K562 (cell line): ENCODE data around the gene U2SURP.

Experiments
- ATF3 ChIP-seq, 2 experiments: fragments of 450-650 bp in 1 of 2; sonication (generic) in 1 of 2; formaldehyde crosslinking in 1 of 2; IDR thresholded peaks in 1 of 2; conservative IDR thresholded peaks in 1 of 2; 2 replicates each; pipeline versions ENCODE4 v1.6.1 to v1.8.1; 2016 to 2023; ENCODE audit warnings: mild to moderate bottlenecking in 2 of 2, moderate library complexity in 2 of 2, inconsistent platforms in 1 of 2, missing genetic modification reagents in 1 of 2
- CTCF ChIP-seq, 3 experiments: IDR thresholded peaks in 2 of 3; conservative IDR thresholded peaks in 1 of 3; 2 replicates each; pipeline ENCODE4 v1.5.1; 2011 to 2012; ENCODE audit warnings: low read length in 3 of 3, mild to moderate bottlenecking in 3 of 3, control low read depth in 2 of 3, improper control_type of control experiment in 1 of 3, inconsistent platforms in 1 of 3, low read depth in 1 of 3, mixed read lengths in 1 of 3, moderate library complexity in 1 of 3; ENCODE audit not compliant: insufficient read depth in 2 of 3
- ETS1 ChIP-seq: conservative IDR thresholded peaks from 2 replicates; pipeline ENCODE4 v1.6.1; 2011; ENCODE audit warnings: low read depth, mild to moderate bottlenecking, low read length; ENCODE audit not compliant: control insufficient read depth
- HDAC2 ChIP-seq: fragments of 450-650 bp; IDR thresholded peaks from 2 replicates; pipeline ENCODE4 v1.6.1; 2016; ENCODE audit warnings: mild to moderate bottlenecking
- HLTF ChIP-seq: fragments of 450-650 bp; IDR thresholded peaks from 2 replicates; pipeline ENCODE4 v1.6.1; 2016
- NR2C2 ChIP-seq, 2 experiments: fragments of 200-800 bp in 1 of 2; sonication (Bioruptor generic) in 1 of 2; sonication (generic) in 1 of 2; formaldehyde crosslinking in 1 of 2; IDR thresholded peaks; 2 replicates each; pipeline versions ENCODE4 v1.6.1 to v1.8.0; 2016 to 2022; ENCODE audit warnings: mild to moderate bottlenecking in 1 of 2, missing compliant biosample characterization in 1 of 2, missing genetic modification characterization in 1 of 2, missing genetic modification reagents in 1 of 2

- no peak for TF ChIP-seq HLTF
- TF ChIP-seq HDAC2: no peak
- no peak for TF ChIP-seq ETS1
- no peak for TF ChIP-seq NR2C2 (CRISPR knock-in tag; IDR thresholded peaks at IDR 0.05)
- no peak for TF ChIP-seq NR2C2 (tag; IDR thresholded peaks at IDR 0.05)
- TF ChIP-seq ATF3 (IDR thresholded peaks at IDR 0.05): no peak
- TF ChIP-seq ATF3 (CRISPR knock-in tag; conservative IDR thresholded peaks at IDR 0.05): no peak
- no peak for TF ChIP-seq CTCF (IDR thresholded peaks at IDR 0.05 in 2 of 3, conservative IDR thresholded peaks at IDR 0.05 in 1 of 3; ENCODE audit: insufficient read depth in 2 of 3, low read depth in 1 of 3, low read length in 3 of 3)
These were observed 66.7 kb downstream of the U2SURP start for GRCh38 chr3:143068059-143068458.
